ENCODE data around the gene MXD1.

DNA sequence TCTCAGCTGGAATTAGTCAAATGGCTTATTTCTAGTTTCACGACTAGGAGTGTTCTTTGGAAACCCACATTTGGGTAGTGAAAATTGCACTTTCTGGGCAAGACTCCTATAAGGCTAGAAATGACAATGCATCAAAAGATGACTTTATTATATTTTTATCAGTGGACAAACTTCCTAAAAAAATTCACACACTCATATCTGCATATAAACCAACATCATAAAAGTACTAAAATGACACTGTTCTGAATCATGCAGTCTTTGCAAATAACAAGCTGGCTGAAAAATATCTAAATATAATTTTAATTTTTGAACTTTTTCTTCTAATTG lies 17.6 kb downstream of the MXD1 start:
- no peak for TF ChIP-seq BHLHE40 (IDR thresholded peaks at IDR 0.05; ENCODE audit: low read length)
- no peak for TF ChIP-seq NFIC (IDR thresholded peaks at IDR 0.05)
- TF ChIP-seq ZNF77 (CRISPR knock-in tag; IDR thresholded peaks at IDR 0.05): no peak
- TF ChIP-seq ELK1 (CRISPR knock-in tag; IDR thresholded peaks at IDR 0.05): no peak
- no peak for TF ChIP-seq REST (IDR thresholded peaks at IDR 0.05; ENCODE audit: borderline replicate concordance)
- no peak for TF ChIP-seq REST (CRISPR knock-in tag; IDR thresholded peaks at IDR 0.05; ENCODE audit: low read depth)

Data from K562 (cell line).